ENCODE measurements around the gene SLC22A3. TPM values are rescaled to one million over a fixed set of nuclear protein-coding genes. Genes with fewer than 3 reads are reported as not detected.
A peak's percentile ranks its signal among the peaks of the same experiment; 100 is the strongest.

The SLC22A3 gene
- total and polyA plus RNA-seq, 2 of the 13 experiments (the other 11 are each of a cell fraction or from before 2014, with no cell fraction given) = 12.0 to 31.5 TPM

DNA sequence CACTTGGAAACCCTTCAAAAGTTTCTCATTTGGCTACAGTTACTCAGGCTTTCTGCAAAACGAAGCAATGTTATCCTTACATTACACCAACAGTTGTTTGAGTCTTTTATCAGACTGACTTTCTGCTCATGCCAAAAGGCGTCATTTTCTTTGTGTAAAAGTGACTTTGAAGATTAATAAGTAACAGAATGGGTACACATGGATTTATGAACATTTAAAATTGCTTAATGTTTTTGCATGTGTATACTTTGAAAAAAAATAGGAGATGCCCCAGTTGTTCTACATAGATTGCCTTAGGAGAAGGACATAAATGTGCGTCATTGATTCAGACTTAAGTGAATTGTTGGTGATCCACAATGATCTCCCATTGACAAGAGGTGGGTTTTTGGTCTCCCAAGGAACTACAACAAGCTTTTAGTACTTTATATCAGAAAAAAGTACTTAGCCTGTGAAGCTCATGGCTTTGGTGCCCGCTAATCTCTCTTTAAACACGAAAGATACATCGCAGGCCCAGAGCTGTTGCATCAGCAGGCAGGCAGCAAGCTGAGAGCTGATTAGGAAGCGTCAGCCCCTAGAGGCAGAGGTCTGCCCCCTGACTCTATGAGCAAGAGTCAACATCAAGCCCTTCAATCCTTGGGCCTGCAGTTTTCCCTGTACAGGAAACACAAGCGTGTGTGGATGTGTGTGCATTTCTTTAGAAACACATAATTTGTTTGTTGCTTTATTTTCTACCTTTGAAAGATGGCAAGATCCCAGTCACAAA is 45.9 kb downstream of the SLC22A3 start (continued):
- no peak for TF ChIP-seq DDIT3 (CRISPR knock-in tag; IDR thresholded peaks at IDR 0.05)
- no peak for TF ChIP-seq ZNF619 (CRISPR knock-in tag; IDR thresholded peaks at IDR 0.05)
- TF ChIP-seq FOXJ3 (CRISPR knock-in tag; IDR thresholded peaks at IDR 0.05; ENCODE audit: borderline replicate concordance) = peak; percentile 58; the same call in 1 of the 2 replicates
- TF ChIP-seq, protein P1, sequence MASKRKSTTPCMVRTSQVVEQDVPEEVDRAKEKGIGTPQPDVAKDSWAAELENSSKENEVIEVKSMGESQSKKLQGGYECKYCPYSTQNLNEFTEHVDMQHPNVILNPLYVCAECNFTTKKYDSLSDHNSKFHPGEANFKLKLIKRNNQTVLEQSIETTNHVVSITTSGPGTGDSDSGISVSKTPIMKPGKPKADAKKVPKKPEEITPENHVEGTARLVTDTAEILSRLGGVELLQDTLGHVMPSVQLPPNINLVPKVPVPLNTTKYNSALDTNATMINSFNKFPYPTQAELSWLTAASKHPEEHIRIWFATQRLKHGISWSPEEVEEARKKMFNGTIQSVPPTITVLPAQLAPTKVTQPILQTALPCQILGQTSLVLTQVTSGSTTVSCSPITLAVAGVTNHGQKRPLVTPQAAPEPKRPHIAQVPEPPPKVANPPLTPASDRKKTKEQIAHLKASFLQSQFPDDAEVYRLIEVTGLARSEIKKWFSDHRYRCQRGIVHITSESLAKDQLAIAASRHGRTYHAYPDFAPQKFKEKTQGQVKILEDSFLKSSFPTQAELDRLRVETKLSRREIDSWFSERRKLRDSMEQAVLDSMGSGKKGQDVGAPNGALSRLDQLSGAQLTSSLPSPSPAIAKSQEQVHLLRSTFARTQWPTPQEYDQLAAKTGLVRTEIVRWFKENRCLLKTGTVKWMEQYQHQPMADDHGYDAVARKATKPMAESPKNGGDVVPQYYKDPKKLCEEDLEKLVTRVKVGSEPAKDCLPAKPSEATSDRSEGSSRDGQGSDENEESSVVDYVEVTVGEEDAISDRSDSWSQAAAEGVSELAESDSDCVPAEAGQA (IDR thresholded peaks at IDR 0.05; ENCODE audit: low read depth) = no peak
- TF ChIP-seq, protein P1 (CRISPR knock-in tag; IDR thresholded peaks at IDR 0.05; ENCODE audit: borderline replicate concordance) = peak; percentile 47; the same call in 1 of the 2 replicates
- TF ChIP-seq, protein P2, sequence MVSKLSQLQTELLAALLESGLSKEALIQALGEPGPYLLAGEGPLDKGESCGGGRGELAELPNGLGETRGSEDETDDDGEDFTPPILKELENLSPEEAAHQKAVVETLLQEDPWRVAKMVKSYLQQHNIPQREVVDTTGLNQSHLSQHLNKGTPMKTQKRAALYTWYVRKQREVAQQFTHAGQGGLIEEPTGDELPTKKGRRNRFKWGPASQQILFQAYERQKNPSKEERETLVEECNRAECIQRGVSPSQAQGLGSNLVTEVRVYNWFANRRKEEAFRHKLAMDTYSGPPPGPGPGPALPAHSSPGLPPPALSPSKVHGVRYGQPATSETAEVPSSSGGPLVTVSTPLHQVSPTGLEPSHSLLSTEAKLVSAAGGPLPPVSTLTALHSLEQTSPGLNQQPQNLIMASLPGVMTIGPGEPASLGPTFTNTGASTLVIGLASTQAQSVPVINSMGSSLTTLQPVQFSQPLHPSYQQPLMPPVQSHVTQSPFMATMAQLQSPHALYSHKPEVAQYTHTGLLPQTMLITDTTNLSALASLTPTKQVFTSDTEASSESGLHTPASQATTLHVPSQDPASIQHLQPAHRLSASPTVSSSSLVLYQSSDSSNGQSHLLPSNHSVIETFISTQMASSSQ (IDR thresholded peaks at IDR 0.05; ENCODE audit: low read depth) = no peak; the same call in 1 of the 2 replicates
- TF ChIP-seq, protein P2 (CRISPR knock-in tag; IDR thresholded peaks at IDR 0.05; ENCODE audit: borderline replicate concordance) = peak; percentile 70; the same call in 1 of the 2 replicates
- TF ChIP-seq ZFP1 (CRISPR knock-in tag; IDR thresholded peaks at IDR 0.05) = no peak
- TF ChIP-seq JUND (CRISPR knock-in tag; IDR thresholded peaks at IDR 0.05) = 0 out of 2 replicates have a peak, but pooled peaks have one; percentile 42
- TF ChIP-seq RAD51 (IDR thresholded peaks at IDR 0.05; ENCODE audit: borderline replicate concordance) = no peak
- TF ChIP-seq, protein P3, sequence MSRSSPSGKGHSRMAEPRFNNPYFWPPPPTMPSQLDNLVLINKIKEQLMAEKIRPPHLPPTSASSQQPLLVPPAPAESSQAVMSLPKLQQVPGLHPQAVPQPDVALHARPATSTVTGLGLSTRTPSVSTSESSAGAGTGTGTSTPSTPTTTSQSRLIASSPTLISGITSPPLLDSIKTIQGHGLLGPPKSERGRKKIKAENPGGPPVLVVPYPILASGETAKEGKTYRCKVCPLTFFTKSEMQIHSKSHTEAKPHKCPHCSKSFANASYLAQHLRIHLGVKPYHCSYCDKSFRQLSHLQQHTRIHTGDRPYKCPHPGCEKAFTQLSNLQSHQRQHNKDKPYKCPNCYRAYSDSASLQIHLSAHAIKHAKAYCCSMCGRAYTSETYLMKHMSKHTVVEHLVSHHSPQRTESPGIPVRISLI (CRISPR knock-in tag; IDR thresholded peaks at IDR 0.05; ENCODE audit: borderline replicate concordance) = peak; percentile 57; the same call in 1 of the 2 replicates
- TF ChIP-seq, protein P4, sequence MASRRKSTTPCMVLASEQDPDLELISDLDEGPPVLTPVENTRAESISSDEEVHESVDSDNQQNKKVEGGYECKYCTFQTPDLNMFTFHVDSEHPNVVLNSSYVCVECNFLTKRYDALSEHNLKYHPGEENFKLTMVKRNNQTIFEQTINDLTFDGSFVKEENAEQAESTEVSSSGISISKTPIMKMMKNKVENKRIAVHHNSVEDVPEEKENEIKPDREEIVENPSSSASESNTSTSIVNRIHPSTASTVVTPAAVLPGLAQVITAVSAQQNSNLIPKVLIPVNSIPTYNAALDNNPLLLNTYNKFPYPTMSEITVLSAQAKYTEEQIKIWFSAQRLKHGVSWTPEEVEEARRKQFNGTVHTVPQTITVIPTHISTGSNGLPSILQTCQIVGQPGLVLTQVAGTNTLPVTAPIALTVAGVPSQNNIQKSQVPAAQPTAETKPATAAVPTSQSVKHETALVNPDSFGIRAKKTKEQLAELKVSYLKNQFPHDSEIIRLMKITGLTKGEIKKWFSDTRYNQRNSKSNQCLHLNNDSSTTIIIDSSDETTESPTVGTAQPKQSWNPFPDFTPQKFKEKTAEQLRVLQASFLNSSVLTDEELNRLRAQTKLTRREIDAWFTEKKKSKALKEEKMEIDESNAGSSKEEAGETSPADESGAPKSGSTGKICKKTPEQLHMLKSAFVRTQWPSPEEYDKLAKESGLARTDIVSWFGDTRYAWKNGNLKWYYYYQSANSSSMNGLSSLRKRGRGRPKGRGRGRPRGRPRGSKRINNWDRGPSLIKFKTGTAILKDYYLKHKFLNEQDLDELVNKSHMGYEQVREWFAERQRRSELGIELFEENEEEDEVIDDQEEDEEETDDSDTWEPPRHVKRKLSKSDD (CRISPR knock-in tag; IDR thresholded peaks at IDR 0.05; ENCODE audit: low read depth) = no peak
- TF ChIP-seq CREBL2 (CRISPR knock-in tag; IDR thresholded peaks at IDR 0.05; ENCODE audit: borderline replicate concordance) = no peak; the same call in 1 of the 2 replicates

All from HepG2 (cell line).